GM18951 (cell line): Measurements from ENCODE around the gene OAS2.
"Not testable (repeated sequence)": the region's sequence is repeated elsewhere in the genome, so short reads cannot be mapped to it uniquely, and the experiment has no call there.

Experiments
- POLR2A ChIP-seq: IDR thresholded peaks from 4 replicates; pipeline ENCODE4 v1.6.1; 2011; ENCODE audit warnings: mild to moderate bottlenecking; ENCODE audit not compliant: insufficient read length, insufficient read depth; ENCODE audit errors: extremely low read depth
- in situ Hi-C: fragments of 300-500 bp; cut with MboI; formaldehyde crosslinking; loops from one replicate; pipeline ENCODE4 v1.12.0; 2022; ENCODE audit warnings: low sequenced_read_pairs, mixed read lengths, inconsistent platforms; ENCODE audit not compliant: unreplicated experiment

OAS2 gene

GRCh38 chr12:112979041-112979680 lies 842 bp downstream of the OAS2 start:
- TF ChIP-seq POLR2A = peak; percentile 71
- in situ Hi-C loops = no loop called here

GRCh38 chr12:112980491-112981158 lies 2.3 kb downstream of the OAS2 start:
- in situ Hi-C loops = no loop called here

GRCh38 chr12:112985642-112986290 lies 7.4 kb downstream of the OAS2 start:
- TF ChIP-seq POLR2A = no peak
- in situ Hi-C loops = no loop called here

More at GRCh38 chr12:112980491-112981158, 2.3 kb downstream of the OAS2 start:
- TF ChIP-seq POLR2A = no peak

GRCh38 chr12:112986291-112986800 lies 8.0 kb downstream of the OAS2 start:
- TF ChIP-seq POLR2A = no peak

GRCh38 chr12:112987561-112987960 lies 9.2 kb downstream of the OAS2 start:
- in situ Hi-C loops = no loop called here
- TF ChIP-seq POLR2A = no peak

More at GRCh38 chr12:112986291-112986800, 8.0 kb downstream of the OAS2 start:
- in situ Hi-C loops = no loop called here

GRCh38 chr12:112988224-112988623 lies 9.9 kb downstream of the OAS2 start:
- in situ Hi-C loops = no loop called here
- no peak for TF ChIP-seq POLR2A

- in situ Hi-C loops = not testable (repeated sequence)
These were observed 10.6 kb downstream of the OAS2 start for GRCh38 chr12:112988823-112989385.

GRCh38 chr12:112989806-112990205 lies 11.5 kb downstream of the OAS2 start:
- no peak for TF ChIP-seq POLR2A
- in situ Hi-C loops = no loop called here

GRCh38 chr12:112992541-112993398 lies 14.5 kb downstream of the OAS2 start:
- in situ Hi-C loops = no loop called here
- TF ChIP-seq POLR2A = no peak

GRCh38 chr12:112995008-112995407 lies 16.7 kb downstream of the OAS2 start:
- in situ Hi-C loops = no loop called here
- TF ChIP-seq POLR2A = no peak

GRCh38 chr12:112996501-112996900 lies 18.2 kb downstream of the OAS2 start:
- in situ Hi-C loops = no loop called here
- TF ChIP-seq POLR2A = no peak

GRCh38 chr12:112997506-112997905 lies 19.2 kb downstream of the OAS2 start:
- TF ChIP-seq POLR2A = no peak
- in situ Hi-C loops = no loop called here
